GM06990 (cell line): ENCODE measurements around the gene SEC61A2.

Source experiments
- DNase-seq: peaks from one replicate; pipeline ENCODE4 v3.0.0-alpha.2; 2011; ENCODE audit not compliant: insufficient read length; ENCODE audit errors: extremely low read depth
- H3K27me3 ChIP-seq: replicated peaks from 2 replicates; pipeline ENCODE4 v1.6.0; 2011; ENCODE audit warnings: low read length; ENCODE audit not compliant: control insufficient read depth, insufficient read depth
- H3K36me3 ChIP-seq: 2 replicates; pipeline ENCODE4 v1.5.1; 2011; ENCODE audit warnings: low read length; ENCODE audit not compliant: control insufficient read depth, insufficient read depth
- H3K4me3 ChIP-seq: replicated peaks from 2 replicates; pipeline ENCODE4 v1.5.1; 2011; ENCODE audit warnings: low read depth, mild to moderate bottlenecking, control low read depth, low read length
- TF ChIP-seq, protein P1 (sequence below): IDR thresholded peaks from 2 replicates; pipeline ENCODE4 v1.5.1; 2011; ENCODE audit warnings: low read length, control low read depth, mild to moderate bottlenecking, inconsistent platforms; ENCODE audit not compliant: insufficient read depth, poor library complexity, severe bottlenecking

Gene SEC61A2

DNA sequence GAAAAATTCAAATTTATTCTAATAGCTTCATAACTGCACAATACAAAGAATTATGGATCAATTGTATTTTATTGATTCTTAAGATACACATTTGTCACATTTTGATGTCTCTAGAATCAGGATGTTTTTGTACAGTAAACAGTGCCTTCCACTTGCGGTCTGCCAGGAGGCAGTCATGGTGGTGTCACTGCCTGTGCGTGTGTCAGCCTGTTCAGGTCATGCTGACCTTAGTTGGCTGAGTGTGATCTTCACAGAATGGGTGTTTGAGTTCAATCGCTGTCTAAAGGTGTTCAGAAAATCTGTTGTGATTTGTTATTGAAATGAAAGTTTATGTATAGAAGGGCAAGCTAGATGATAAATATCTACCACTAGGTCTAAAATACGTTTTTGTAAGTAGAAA, 20.7 kb downstream of the SEC61A2 start:
- TF ChIP-seq, protein P1, sequence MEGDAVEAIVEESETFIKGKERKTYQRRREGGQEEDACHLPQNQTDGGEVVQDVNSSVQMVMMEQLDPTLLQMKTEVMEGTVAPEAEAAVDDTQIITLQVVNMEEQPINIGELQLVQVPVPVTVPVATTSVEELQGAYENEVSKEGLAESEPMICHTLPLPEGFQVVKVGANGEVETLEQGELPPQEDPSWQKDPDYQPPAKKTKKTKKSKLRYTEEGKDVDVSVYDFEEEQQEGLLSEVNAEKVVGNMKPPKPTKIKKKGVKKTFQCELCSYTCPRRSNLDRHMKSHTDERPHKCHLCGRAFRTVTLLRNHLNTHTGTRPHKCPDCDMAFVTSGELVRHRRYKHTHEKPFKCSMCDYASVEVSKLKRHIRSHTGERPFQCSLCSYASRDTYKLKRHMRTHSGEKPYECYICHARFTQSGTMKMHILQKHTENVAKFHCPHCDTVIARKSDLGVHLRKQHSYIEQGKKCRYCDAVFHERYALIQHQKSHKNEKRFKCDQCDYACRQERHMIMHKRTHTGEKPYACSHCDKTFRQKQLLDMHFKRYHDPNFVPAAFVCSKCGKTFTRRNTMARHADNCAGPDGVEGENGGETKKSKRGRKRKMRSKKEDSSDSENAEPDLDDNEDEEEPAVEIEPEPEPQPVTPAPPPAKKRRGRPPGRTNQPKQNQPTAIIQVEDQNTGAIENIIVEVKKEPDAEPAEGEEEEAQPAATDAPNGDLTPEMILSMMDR: no peak
- H3K4me3 ChIP-seq: no peak overlapping the region
- DNase-seq: no peak

DNA sequence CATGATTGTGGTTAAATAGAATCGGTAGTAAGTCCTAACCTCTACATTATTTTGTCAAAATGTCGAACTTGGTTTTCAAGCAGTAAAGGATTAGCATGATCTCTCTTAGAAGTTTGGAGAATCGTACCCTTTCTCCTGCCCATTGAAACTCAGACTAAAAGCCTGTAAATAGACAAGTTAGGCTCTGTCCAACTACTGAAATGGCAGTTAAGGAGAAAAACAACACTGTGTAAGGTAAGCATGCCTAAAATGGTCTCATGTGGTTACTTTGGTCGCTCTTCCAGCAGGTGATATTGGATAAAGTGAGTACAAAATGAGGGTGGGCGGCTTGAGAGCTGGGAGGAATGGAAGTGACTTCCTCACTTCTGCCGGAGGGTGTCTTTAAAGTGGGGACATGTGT, 25.0 kb downstream of the SEC61A2 start:
- no peak for DNase-seq
- Histone ChIP-seq H3K27me3 (no peaks in the 10 kb centered on the region), H3K4me3 (no peak overlapping the region), H3K36me3 (peaks cover 4% of the 10 kb centered on the region)
- TF ChIP-seq, protein P1: no peak

More for the DNA sequence above, 20.7 kb downstream of the SEC61A2 start:
- H3K27me3 ChIP-seq: no peaks in the 10 kb centered on the region
- no peaks in the 10 kb centered on the region; the same call in 1 of the 2 replicates for H3K36me3 ChIP-seq

DNA sequence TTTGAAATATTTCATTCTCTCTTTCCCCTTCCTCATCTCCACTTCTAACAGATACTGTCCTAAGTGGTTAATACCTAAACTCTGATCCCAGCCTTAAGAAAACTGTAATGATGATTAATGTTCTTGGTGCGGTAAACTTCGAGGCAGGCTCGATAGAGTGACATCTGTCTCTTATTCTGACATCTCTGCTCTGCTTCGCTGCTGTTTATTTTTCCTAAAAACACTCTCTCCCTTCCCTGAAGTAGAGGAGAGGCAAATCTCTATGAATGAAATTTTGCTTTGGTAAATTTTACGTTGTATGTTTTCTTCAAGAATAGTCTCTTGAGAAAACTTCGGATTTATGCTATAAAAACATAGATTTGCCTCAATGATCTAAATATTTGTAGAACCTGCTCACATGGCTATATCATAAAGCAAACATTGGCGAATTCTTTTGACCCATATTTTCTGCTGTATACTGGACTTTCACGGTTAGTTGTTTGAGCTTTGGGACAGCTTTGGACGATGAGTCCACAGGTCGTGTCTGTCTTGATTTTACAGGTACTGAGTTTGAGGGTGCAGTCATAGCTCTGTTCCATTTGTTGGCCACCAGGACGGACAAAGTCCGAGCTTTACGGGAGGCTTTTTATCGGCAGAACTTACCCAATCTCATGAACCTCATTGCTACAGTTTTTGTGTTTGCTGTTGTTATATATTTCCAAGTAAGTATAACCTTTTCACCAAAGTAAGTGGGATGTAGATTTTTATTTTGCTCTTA, 27.1 kb downstream of the SEC61A2 start:
- DNase-seq: no peak
- Histone ChIP-seq H3K36me3 (peaks cover 4% of the 10 kb centered on the region), H3K27me3 (no peaks in the 10 kb centered on the region), H3K4me3 (no peak overlapping the region)
- TF ChIP-seq, protein P1: no peak

DNA sequence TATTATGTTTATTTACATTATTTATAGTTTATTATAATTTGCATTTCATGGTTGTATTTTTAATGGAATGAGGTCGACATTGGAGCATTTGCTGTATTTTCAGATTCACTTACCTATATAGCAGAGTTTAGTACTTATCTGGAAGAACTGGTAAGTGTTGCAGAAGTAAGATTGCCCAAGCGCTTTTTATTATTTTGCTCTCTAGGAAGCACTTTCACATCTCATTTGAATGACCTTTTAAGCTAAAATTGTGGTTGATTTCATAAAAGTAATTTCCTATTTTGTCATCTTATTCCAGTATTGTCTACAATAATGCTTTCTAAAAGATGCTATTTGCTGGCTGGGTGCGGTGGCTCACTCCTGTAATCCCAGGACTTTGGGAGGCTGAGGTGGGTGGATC, 28.6 kb downstream of the SEC61A2 start:
- TF ChIP-seq, protein P1: no peak
- Histone ChIP-seq H3K36me3 (peaks cover 6% of the 10 kb centered on the region), H3K27me3 (no peaks in the 10 kb centered on the region), H3K4me3 (no peak overlapping the region)
- DNase-seq: no peak

DNA sequence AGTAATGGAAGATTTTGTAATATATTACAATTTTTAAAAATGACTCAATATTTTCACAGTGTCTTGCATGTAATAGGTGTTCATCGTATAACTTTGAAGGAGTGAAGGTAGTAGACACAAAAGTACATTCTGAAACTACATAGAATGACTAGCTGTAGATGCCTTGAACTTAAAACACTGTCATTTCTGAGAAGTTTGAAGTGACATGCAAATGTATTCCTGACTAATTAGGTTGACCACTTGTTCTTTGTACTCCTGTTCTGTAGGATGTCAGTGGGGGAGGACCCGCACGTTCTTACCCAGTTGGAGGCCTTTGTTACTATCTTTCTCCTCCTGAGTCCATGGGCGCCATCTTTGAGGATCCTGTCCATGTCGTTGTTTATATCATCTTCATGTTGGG, 31.2 kb downstream of the SEC61A2 start:
- TF ChIP-seq, protein P1: no peak
- H3K36me3 ChIP-seq: peaks cover 9% of the 10 kb centered on the region
- H3K27me3 ChIP-seq: no peaks in the 10 kb centered on the region

More for the DNA sequence above, 31.2 kb downstream of the SEC61A2 start:
- H3K4me3 ChIP-seq: no peak overlapping the region
- no peak for DNase-seq
